ENCODE data around the gene TMEM185B.

DNA sequence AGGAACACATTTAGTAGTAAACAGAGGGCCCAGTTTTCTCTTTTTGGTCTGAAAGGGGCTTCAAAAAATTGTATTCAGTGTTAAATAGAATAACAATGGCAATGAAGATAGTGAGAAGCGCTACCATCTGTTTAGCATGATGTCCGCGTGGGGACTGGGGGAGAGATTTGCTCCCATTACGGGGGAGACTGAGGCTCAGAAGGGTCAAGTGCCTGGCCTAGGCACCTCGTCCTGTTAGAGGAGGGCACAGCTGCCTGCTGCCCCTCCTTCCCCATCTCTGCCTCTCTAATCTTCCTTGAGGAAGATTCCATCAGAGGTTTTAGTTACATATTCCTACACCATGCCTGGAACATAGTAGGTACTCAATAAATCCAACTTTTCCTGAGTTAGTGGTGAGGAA, 10.1 kb upstream of the TMEM185B start:
- no peak for TF ChIP-seq YY1 (IDR thresholded peaks at IDR 0.05; ENCODE audit: insufficient read depth, insufficient read length)
- TF ChIP-seq ZNF274 (IDR thresholded peaks at IDR 0.05; ENCODE audit: low read depth, low read length): no peak
